ENCODE measurements around the gene AKAP12.

GRCh38 chr6:151299011-151299410, 59.2 kb downstream of the AKAP12 start:
- TF ChIP-seq CTCF (IDR thresholded peaks at IDR 0.05; ENCODE audit: borderline replicate concordance, extremely low read depth, low read length, poor library complexity, severe bottlenecking) (no peak), EZH2 (IDR thresholded peaks at IDR 0.05; ENCODE audit: borderline replicate concordance, low read depth, low read length, severe bottlenecking) (no peak)
